ENCODE results near the gene PEPD.

DNA sequence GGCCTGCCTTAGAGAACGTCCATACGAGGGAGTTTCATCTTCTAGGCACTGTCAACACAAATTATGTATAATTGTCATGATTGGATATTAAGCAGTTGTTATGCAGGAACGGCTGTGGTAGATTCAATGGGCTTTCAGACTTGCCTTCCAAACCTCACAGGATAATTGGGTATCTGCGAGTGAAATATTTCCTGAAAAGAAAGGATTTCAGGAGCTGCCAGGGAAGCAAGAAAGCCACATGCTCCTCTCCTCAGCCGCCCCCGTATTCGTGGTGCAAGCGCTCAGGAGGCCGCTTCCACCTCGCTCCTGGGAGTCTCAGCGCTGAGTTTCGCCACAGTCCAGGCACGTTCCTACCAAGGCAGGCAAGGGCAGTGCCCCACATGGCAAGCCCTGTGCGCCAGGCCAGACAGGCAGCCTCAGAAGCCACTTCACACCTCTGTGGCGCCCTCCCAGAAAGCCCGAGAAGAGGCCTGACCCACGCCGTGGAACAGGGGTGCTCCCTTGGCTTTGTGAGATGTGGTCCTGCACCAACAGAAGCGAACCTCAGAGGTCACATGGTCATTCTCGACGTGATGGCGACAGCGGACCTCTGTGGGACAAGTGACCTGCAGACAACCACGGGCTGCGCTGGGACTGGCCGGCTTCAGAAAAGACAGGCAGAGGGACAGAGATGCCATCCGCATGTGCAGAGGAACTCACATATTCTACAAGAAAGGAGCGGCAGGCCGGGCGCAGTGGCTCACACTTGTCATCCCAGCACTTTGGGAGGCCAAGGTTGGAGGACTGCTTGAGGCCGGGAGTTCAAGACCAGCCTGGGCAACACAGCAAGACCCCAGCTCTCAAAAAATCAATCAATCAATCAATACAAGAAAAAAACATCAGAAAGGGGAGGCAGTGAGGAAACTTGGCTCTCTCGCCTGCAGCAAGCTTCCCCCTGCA lies 106.7 kb downstream of the PEPD start:
- TF ChIP-seq, protein P1, sequence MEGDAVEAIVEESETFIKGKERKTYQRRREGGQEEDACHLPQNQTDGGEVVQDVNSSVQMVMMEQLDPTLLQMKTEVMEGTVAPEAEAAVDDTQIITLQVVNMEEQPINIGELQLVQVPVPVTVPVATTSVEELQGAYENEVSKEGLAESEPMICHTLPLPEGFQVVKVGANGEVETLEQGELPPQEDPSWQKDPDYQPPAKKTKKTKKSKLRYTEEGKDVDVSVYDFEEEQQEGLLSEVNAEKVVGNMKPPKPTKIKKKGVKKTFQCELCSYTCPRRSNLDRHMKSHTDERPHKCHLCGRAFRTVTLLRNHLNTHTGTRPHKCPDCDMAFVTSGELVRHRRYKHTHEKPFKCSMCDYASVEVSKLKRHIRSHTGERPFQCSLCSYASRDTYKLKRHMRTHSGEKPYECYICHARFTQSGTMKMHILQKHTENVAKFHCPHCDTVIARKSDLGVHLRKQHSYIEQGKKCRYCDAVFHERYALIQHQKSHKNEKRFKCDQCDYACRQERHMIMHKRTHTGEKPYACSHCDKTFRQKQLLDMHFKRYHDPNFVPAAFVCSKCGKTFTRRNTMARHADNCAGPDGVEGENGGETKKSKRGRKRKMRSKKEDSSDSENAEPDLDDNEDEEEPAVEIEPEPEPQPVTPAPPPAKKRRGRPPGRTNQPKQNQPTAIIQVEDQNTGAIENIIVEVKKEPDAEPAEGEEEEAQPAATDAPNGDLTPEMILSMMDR (conservative IDR thresholded peaks at IDR 0.05; ENCODE audit: low read depth, low read length) = no peak
- no peak for TF ChIP-seq ELK1 (IDR thresholded peaks at IDR 0.05; ENCODE audit: borderline replicate concordance, low read depth, low read length)
- no peak for TF ChIP-seq CEBPB (IDR thresholded peaks at IDR 0.05; ENCODE audit: low read depth, low read length)
